Peyer's patch (tissue), 4 donors: ENCODE measurements around the gene TBC1D2.

Source experiments
- POLR2A ChIP-seq, 2 donors: fragments of 450-650 bp; IDR thresholded peaks; one replicate each; pipeline ENCODE4 v1.5.1; 2017; ENCODE audit warnings: antibody characterized with exemption in 2 of 2, mild to moderate bottlenecking in 2 of 2, moderate library complexity in 2 of 2
- TF ChIP-seq, protein P1 (sequence below), 6 experiments: fragments of 450-650 bp in 4 of 6; fragments of 200-600 bp in 2 of 6; sonication (generic) in 1 of 6; IDR thresholded peaks; one replicate each; pipeline ENCODE4 v1.5.1; 2017 to 2019; ENCODE audit warnings: antibody characterized with exemption in 6 of 6, mild to moderate bottlenecking in 3 of 6, moderate library complexity in 1 of 6

DNA sequence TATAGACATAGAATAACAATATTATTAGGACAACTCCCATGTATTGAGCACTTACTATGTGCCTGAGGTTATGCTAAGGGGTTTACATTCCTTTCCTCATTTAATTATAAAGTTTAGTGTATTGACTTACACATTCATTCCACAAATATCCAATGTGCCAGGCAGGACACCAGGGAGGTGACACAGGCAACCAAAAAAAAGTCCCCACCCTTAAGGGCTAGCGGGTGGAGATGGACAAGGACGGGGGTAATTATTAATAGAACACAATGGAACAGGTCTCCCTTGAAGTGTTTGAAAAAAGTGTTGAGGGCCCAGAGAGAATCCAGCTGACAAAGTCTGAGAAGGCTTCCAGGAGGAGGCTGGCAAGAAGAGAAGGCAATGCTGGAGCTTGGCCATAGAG is 5.7 kb downstream of the TBC1D2 start:
- TF ChIP-seq, protein P1, sequence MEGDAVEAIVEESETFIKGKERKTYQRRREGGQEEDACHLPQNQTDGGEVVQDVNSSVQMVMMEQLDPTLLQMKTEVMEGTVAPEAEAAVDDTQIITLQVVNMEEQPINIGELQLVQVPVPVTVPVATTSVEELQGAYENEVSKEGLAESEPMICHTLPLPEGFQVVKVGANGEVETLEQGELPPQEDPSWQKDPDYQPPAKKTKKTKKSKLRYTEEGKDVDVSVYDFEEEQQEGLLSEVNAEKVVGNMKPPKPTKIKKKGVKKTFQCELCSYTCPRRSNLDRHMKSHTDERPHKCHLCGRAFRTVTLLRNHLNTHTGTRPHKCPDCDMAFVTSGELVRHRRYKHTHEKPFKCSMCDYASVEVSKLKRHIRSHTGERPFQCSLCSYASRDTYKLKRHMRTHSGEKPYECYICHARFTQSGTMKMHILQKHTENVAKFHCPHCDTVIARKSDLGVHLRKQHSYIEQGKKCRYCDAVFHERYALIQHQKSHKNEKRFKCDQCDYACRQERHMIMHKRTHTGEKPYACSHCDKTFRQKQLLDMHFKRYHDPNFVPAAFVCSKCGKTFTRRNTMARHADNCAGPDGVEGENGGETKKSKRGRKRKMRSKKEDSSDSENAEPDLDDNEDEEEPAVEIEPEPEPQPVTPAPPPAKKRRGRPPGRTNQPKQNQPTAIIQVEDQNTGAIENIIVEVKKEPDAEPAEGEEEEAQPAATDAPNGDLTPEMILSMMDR (IDR thresholded peaks at IDR 0.05), result no peak
- no peak for TF ChIP-seq POLR2A (IDR thresholded peaks at IDR 0.05)
